ENCODE results near the gene ADIPOR1.

ADIPOR1 gene

GRCh38 chr1:202892501-202892900 is 65.6 kb downstream of the ADIPOR1 start:
- TF ChIP-seq CTCF (IDR thresholded peaks at IDR 0.05; ENCODE audit: insufficient read depth, low read length) (no peak), GABPA (IDR thresholded peaks at IDR 0.05; ENCODE audit: low read depth) (no peak), SPI1 (IDR thresholded peaks at IDR 0.05; ENCODE audit: borderline replicate concordance, low read depth) (no peak), POLR2AphosphoS5 (IDR thresholded peaks at IDR 0.05; ENCODE audit: low read depth) (no peak)
- TF ChIP-seq, protein P1, sequence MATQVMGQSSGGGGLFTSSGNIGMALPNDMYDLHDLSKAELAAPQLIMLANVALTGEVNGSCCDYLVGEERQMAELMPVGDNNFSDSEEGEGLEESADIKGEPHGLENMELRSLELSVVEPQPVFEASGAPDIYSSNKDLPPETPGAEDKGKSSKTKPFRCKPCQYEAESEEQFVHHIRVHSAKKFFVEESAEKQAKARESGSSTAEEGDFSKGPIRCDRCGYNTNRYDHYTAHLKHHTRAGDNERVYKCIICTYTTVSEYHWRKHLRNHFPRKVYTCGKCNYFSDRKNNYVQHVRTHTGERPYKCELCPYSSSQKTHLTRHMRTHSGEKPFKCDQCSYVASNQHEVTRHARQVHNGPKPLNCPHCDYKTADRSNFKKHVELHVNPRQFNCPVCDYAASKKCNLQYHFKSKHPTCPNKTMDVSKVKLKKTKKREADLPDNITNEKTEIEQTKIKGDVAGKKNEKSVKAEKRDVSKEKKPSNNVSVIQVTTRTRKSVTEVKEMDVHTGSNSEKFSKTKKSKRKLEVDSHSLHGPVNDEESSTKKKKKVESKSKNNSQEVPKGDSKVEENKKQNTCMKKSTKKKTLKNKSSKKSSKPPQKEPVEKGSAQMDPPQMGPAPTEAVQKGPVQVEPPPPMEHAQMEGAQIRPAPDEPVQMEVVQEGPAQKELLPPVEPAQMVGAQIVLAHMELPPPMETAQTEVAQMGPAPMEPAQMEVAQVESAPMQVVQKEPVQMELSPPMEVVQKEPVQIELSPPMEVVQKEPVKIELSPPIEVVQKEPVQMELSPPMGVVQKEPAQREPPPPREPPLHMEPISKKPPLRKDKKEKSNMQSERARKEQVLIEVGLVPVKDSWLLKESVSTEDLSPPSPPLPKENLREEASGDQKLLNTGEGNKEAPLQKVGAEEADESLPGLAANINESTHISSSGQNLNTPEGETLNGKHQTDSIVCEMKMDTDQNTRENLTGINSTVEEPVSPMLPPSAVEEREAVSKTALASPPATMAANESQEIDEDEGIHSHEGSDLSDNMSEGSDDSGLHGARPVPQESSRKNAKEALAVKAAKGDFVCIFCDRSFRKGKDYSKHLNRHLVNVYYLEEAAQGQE (IDR thresholded peaks at IDR 0.05; ENCODE audit: insufficient replicate concordance, low read depth), result no peak
- H3K4me3 ChIP-seq (replicated peaks; ENCODE audit: insufficient read depth, low read length), result no peak overlapping the region
- H3K27me3 ChIP-seq (ENCODE audit: insufficient read depth, poor library complexity, severe bottlenecking), result no peaks in the 10 kb centered on the region
- no peak overlapping the region for H3K27ac ChIP-seq (replicated peaks)
- DNase-seq (ENCODE audit: low read depth in 1 of 2, low spot score in 1 of 2), result no peak
